Muscle layer of colon (tissue), 2 donors: ENCODE measurements around the gene MYO18B.

ENCODE experiments used
- H3K27ac ChIP-seq: one replicate; pipeline ENCODE4 v1.7.0; 2013; ENCODE audit warnings: low read depth, mild to moderate bottlenecking, low read length, moderate library complexity
- H3K27me3 ChIP-seq, 2 donors: one replicate each; pipeline ENCODE4 v1.7.0; 2013; ENCODE audit warnings: low read length in 2 of 2, mild to moderate bottlenecking in 2 of 2; ENCODE audit not compliant: insufficient read depth in 2 of 2, control insufficient read depth in 1 of 2
- H3K36me3 ChIP-seq: one replicate; pipeline ENCODE4 v1.7.0; 2013; ENCODE audit warnings: mild to moderate bottlenecking, low read length; ENCODE audit not compliant: insufficient read depth
- H3K4me1 ChIP-seq: one replicate; pipeline ENCODE4 v1.7.0; 2013; ENCODE audit warnings: mild to moderate bottlenecking, low read length; ENCODE audit not compliant: insufficient read depth
- H3K4me3 ChIP-seq, 2 donors: one replicate each; pipeline ENCODE4 v1.7.0; 2013; ENCODE audit warnings: low read length in 2 of 2, low read depth in 1 of 2, mild to moderate bottlenecking in 1 of 2, moderate library complexity in 1 of 2
- H3K9ac ChIP-seq: one replicate; pipeline ENCODE4 v1.7.0; 2013; ENCODE audit warnings: low read length
- H3K9me3 ChIP-seq: one replicate; pipeline ENCODE4 v1.7.0; 2013; ENCODE audit warnings: mild to moderate bottlenecking, low read length
- donor health status: abdominal sarcoma.
- donor health status: Adenocarcinoma of cecum.

MYO18B gene

DNA sequence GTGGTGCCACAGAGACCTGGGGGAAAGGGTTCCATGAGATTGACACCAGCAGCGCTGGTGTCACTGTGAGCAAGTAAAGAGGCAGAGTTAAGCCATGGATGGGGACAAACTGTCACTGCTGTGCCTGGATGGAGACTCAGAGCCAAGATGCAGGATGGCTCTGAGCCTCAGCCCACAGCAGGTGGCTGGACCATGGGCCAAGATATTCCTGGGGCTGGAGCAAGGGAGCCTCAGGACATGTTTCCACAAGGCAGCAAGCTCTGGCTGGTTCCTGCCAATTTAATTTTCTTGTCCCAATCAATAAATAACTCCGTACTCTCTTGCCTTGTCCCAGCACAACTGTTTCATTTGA lies 23.0 kb downstream of the MYO18B start:
- Histone ChIP-seq H3K9ac (no peak overlapping the region), H3K4me1 (no peaks in the 10 kb centered on the region)

GRCh38 chr22:25765801-25766200 lies 23.8 kb downstream of the MYO18B start:
- H3K9ac ChIP-seq, result no peak overlapping the region
- H3K4me3 ChIP-seq, result no peak overlapping the region
- H3K27me3 ChIP-seq, result no peaks in the 10 kb centered on the region
- no peak overlapping the region for H3K27ac ChIP-seq
- no peaks in the 10 kb centered on the region for H3K4me1 ChIP-seq
- H3K36me3 ChIP-seq, result no peaks in the 10 kb centered on the region
- H3K9me3 ChIP-seq, result peaks cover 10% of the 10 kb centered on the region

More for the DNA sequence above, 23.0 kb downstream of the MYO18B start:
- Histone ChIP-seq H3K36me3 (no peaks in the 10 kb centered on the region), H3K27me3 (no peaks in the 10 kb centered on the region), H3K27ac (no peak overlapping the region), H3K9me3 (peaks cover 10% of the 10 kb centered on the region), H3K4me3 (no peak overlapping the region)

DNA sequence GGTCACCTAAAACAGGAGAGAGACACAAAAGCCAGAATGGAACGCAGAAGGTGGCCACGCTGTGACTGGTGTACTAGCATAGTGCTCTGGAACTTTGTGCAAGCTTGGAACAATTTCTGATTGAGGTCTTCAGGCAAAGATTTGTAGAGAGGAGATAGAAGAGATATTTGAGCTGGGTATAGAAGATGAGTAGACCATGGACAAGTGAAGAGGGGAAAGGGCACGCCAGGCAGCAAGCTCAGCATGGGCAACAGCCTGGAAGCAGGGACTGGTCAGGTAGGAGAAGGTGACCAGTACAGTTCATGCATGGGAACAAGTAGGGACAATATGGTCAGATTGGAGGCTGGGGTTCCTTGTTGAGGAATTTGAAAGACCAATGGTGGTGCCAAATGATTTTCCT lies 24.4 kb downstream of the MYO18B start:
- Histone ChIP-seq H3K36me3 (no peaks in the 10 kb centered on the region), H3K9me3 (peaks cover 10% of the 10 kb centered on the region), H3K9ac (no peak overlapping the region), H3K27ac (no peak overlapping the region), H3K4me1 (no peaks in the 10 kb centered on the region), H3K27me3 (no peaks in the 10 kb centered on the region), H3K4me3 (peak overlapping the region in 1 of 2 donors; percentile 1)

- Histone ChIP-seq H3K36me3 (no peaks in the 10 kb centered on the region), H3K4me1 (no peaks in the 10 kb centered on the region), H3K27me3 (no peaks in the 10 kb centered on the region), H3K9me3 (peaks cover 10% of the 10 kb centered on the region), H3K27ac (no peak overlapping the region), H3K9ac (no peak overlapping the region), H3K4me3 (no peak overlapping the region)
Observed at GRCh38 chr22:25770333-25770732, 28.3 kb downstream of the MYO18B start.

GRCh38 chr22:25772288-25772687 lies 30.3 kb downstream of the MYO18B start:
- Histone ChIP-seq H3K4me1 (no peaks in the 10 kb centered on the region), H3K4me3 (no peak overlapping the region), H3K36me3 (no peaks in the 10 kb centered on the region), H3K9me3 (no peaks in the 10 kb centered on the region), H3K9ac (no peak overlapping the region), H3K27me3 (no peaks in the 10 kb centered on the region), H3K27ac (no peak overlapping the region)

DNA sequence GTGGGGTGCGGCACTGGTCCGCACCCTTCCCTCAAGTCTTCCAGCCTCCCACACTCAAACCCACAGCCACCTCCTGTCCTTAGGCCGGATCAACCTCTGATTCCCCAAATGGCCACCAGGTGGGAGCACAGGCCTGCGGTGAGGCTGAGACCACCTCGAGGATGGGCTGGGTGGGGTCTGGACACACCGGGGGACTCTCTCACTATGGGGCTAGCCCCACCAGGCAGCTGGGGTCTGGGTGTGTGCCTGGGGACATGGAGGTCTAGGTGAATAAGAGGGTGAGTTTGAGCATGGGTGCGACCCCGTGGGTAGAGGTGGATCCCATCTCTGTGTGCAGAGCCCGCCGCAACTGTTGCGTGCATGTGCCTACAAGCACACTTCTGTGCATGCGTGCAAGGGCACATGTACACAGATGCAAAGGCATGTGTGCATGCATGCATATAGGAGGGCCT lies 32.6 kb downstream of the MYO18B start:
- no peaks in the 10 kb centered on the region for H3K9me3 ChIP-seq
- no peaks in the 10 kb centered on the region for H3K36me3 ChIP-seq
- no peaks in the 10 kb centered on the region for H3K4me1 ChIP-seq
- H3K27ac ChIP-seq, result no peak overlapping the region
- H3K4me3 ChIP-seq, result no peak overlapping the region
- H3K27me3 ChIP-seq, result no peaks in the 10 kb centered on the region
- H3K9ac ChIP-seq, result no peak overlapping the region

DNA sequence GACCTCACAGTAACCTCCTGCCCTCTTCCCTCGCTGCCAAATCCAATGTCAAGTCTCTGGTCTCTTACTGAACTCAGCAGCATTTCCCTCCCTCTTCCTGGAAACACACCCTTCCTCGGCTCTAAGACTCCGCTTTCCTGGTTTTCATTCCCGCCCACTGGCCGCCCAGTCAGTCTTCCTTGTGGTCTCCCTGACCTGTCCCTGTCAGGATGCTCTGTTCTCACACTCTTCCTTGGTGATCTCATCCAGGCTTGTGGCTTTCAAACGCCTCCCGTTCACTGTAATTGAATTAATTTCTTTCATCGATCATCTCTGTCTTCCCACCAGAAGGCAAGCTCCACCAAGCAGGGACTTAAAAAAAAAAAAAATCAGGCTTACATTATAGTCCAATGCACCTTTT lies 33.5 kb downstream of the MYO18B start:
- Histone ChIP-seq H3K27ac (no peak overlapping the region), H3K9me3 (no peaks in the 10 kb centered on the region), H3K36me3 (no peaks in the 10 kb centered on the region), H3K27me3 (no peaks in the 10 kb centered on the region), H3K9ac (no peak overlapping the region), H3K4me1 (peaks cover 1% of the 10 kb centered on the region), H3K4me3 (no peak overlapping the region)

GRCh38 chr22:25777411-25777810 lies 35.4 kb downstream of the MYO18B start:
- Histone ChIP-seq H3K36me3 (no peaks in the 10 kb centered on the region), H3K9ac (no peak overlapping the region), H3K27ac (no peak overlapping the region), H3K9me3 (no peaks in the 10 kb centered on the region), H3K4me3 (no peak overlapping the region), H3K27me3 (no peaks in the 10 kb centered on the region), H3K4me1 (peaks cover 7% of the 10 kb centered on the region)

DNA sequence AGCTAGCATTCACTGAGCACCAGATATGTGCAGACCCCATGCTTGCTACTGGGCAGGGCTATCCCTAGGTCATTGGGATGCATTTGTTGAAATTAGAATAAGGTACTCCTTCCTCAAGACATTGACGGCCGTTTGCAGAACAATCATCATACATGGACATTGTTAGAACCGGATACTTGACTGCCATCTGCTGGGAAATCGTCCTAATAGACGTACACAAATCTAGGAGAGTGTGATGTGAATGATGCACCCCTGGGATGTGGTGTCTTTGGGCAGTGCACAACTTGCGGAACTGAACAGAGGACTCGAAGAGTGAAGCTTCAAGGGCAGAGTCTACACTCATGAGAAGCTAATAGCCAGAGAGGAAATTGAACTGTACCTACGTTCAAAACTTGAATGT lies 35.9 kb downstream of the MYO18B start:
- Histone ChIP-seq H3K9ac (no peak overlapping the region), H3K27ac (no peak overlapping the region), H3K4me1 (peaks cover 7% of the 10 kb centered on the region), H3K36me3 (no peaks in the 10 kb centered on the region), H3K27me3 (no peaks in the 10 kb centered on the region), H3K4me3 (no peak overlapping the region), H3K9me3 (no peaks in the 10 kb centered on the region)

- no peak overlapping the region for H3K4me3 ChIP-seq
- H3K27ac ChIP-seq, result no peak overlapping the region
- no peak overlapping the region for H3K9ac ChIP-seq
- no peaks in the 10 kb centered on the region for H3K36me3 ChIP-seq
- H3K4me1 ChIP-seq, result peaks cover 7% of the 10 kb centered on the region
- H3K27me3 ChIP-seq, result no peaks in the 10 kb centered on the region
- no peaks in the 10 kb centered on the region for H3K9me3 ChIP-seq
Observed at GRCh38 chr22:25779426-25779825, 37.4 kb downstream of the MYO18B start.

GRCh38 chr22:25779890-25780289 lies 37.9 kb downstream of the MYO18B start:
- no peak overlapping the region for H3K27ac ChIP-seq
- H3K9ac ChIP-seq, result no peak overlapping the region
- H3K9me3 ChIP-seq, result no peaks in the 10 kb centered on the region
- H3K4me3 ChIP-seq, result peak overlapping the region in 1 of 2 donors; percentile 13
- H3K36me3 ChIP-seq, result no peaks in the 10 kb centered on the region
- H3K4me1 ChIP-seq, result peaks cover 7% of the 10 kb centered on the region
- no peaks in the 10 kb centered on the region for H3K27me3 ChIP-seq

DNA sequence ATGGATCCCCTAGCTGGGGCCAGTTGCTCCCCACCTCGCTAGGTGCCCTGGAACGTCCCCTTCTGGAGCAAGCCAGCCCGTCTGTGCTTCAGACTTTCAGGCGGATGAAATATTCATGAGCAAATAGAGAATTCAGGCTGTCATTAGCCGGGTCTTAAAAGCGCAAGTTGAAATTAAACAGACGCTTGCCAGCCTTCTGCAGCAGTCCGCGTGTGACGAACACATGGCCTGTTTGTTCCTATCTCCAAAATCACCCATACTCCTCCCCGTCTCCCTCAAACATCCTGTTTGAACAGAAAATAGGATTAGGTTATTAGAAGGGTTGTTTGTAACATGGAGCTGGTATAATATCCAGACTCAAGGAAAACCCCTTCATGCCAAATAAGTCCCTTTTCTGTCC lies 38.7 kb downstream of the MYO18B start:
- Histone ChIP-seq H3K4me3 (no peak overlapping the region), H3K4me1 (peaks cover 7% of the 10 kb centered on the region), H3K9me3 (no peaks in the 10 kb centered on the region), H3K36me3 (no peaks in the 10 kb centered on the region), H3K27ac (no peak overlapping the region), H3K9ac (no peak overlapping the region), H3K27me3 (no peaks in the 10 kb centered on the region)
